Left colon (tissue), 2 donors: Measurements from ENCODE around the gene USH2A. TPM values are rescaled to one million over a fixed set of nuclear protein-coding genes. Genes with fewer than 3 reads are reported as not detected.
"Not testable (repeated sequence)": the region's sequence is repeated elsewhere in the genome, so short reads cannot be mapped to it uniquely, and the experiment has no call there.

Experiments used
- ATAC-seq: fragments of 200-7000 bp; cut with Tn5 transposase; one replicate; pipeline ENCODE4 v1.9.1; 2020; ENCODE audit warnings: mild to moderate bottlenecking, moderate library complexity
- DNase-seq, 2 donors: peaks; one replicate each; pipeline ENCODE4 v3.0.0-alpha.2; 2020
- intact Hi-C, 2 donors: fragments of 100-400 bp; cut with DNase I in 1 of 2; cut with micrococcal nuclease in 1 of 2; formaldehyde crosslinking; loops; one replicate each; pipeline versions ENCODE4 v1.11.2 to v1.14.0; 2022; cut with DNase I, micrococcal nuclease
- total RNA-seq, 2 donors: library from RNA; stranded (reverse); fragmentation: NEBNext Ultra II Directional; extraction: Animal tissue kit (Norgen Biotek cat#: 25700); gene quantifications; one replicate each; pipeline ENCODE4 v1.2.1, GENCODE V29; 2021
- donor health status: DM: no; HTN: no; CAD: no.
- donor health status: DM: yes; HTN: yes; CAD: no.

The USH2A gene
- total RNA-seq, 2 donors from 2014 or later, result under 0.01 to 0.03 TPM

- DNase-seq, result no peak
- no peak for ATAC-seq
- intact Hi-C loops, result no loop called here
Observed at GRCh38 chr1:216032284-216032683, 391.0 kb downstream of the USH2A start.

- ATAC-seq (no peak), DNase-seq (no peak)
- intact Hi-C loops, result no loop called here
Observed at GRCh38 chr1:216028631-216029030, 394.6 kb downstream of the USH2A start.

GRCh38 chr1:216024546-216024945, 398.7 kb downstream of the USH2A start:
- DNase-seq (no peak), ATAC-seq (no peak)
- intact Hi-C loops, result no loop called here

- no peak for ATAC-seq
- DNase-seq, result no peak
- intact Hi-C loops, result no loop called here
Observed at GRCh38 chr1:216020743-216021345, 402.4 kb downstream of the USH2A start.

DNA sequence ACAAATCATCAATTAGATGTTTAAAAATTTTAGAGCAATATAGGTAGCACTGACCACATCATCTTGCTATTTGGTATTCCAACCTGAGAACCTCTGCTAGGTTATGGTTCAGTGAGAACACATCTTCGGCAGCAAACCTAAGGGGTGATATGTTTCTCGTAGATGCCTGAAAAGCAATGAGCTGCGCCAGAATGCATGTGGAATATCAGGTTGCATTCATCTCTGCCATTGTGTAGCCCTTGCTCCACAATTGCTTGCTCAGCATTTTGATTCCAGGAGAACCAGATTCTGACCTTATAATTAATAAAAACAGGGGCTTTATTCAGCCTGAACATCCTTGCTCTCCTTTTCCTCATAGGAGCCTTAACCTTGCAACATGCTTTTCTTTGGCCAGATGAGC, 408.1 kb downstream of the USH2A start:
- ATAC-seq (no peak), DNase-seq (no peak)
- intact Hi-C loops, result no loop called here

GRCh38 chr1:216014086-216014485, 409.2 kb downstream of the USH2A start:
- intact Hi-C loops, result no loop called here
- ATAC-seq, result no peak
- no peak for DNase-seq

DNA sequence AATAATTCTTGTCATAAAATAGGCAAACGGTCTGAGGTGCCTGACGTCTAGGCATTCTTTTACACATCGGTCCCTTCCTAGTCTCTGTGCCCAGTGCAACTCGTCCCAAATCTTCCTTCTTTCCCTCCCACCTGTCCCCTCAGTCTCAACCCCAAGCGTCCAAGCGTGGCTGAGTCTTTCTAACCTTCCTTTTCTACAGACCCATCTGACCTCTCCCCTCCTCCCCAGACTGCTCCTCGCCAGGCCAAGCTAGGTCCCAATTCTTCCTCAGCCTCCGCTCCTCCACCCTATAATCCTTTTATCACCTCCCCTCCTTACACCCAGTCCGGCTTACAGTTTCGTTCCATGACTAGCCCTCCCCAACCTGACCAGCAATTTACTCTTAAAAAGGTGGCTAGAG, 413.8 kb downstream of the USH2A start:
- ATAC-seq, intact Hi-C loops, DNase-seq: not testable (repeated sequence)

DNA sequence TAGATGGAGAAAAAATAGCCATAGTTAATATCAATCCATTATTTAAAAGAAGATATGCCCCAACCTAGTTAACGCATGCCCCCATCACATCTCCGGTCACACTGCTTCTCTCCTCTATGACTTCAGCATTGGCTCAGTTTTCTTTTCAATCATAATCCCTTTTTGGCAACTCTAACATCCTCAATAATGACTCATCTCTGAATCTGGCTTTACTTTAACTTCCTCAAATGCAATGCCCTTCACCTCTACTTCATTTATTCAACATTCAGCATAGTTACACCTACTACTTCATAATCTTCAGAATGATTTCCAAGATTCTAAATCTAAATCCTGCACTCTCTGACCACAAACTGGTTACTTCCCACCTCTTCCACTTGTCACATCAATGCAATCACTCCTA, 417.3 kb downstream of the USH2A start:
- intact Hi-C loops, result no loop called here
- no peak for DNase-seq
- no peak for ATAC-seq

DNA sequence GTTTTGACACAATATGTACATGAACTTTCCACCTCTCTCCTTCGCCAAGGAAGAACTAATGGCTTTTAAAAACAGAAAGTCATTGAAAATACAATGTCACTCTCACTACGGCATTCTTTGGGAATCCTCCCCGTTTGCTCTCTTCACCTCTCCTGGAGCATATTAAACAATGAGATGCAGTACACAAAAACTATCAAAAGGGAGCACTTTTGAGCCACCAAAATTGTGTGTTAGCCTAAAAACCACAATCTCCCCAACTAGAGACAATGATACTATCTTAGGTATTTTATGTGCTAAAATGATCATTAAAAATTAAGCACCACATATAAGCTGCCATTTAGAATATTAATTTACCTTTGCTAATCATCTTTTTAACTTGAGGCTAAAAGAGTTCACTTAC, 430.6 kb downstream of the USH2A start:
- no peak for DNase-seq
- intact Hi-C loops, result no loop called here
- ATAC-seq, result no peak

- ATAC-seq, result no peak
- intact Hi-C loops, result no loop called here
Observed at GRCh38 chr1:215987092-215987875, 436.0 kb downstream of the USH2A start.

DNA sequence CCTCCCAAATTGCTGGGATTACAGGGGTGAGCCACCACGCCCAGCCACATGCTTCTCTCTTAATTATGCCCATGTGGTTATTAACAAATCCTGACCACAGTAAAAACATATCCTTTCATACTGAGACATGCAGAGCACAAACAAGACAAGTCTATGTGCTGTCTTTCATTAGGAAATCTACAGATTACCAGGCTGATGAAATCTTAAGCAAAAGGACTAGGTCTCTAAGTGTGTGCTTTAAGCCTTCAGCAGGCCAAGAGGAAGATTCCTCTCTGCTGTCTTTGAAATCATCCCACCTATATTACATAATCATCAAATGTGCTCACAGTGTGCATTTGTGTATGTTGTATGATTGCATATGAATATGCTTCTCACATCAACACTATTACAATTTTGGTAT, 436.8 kb downstream of the USH2A start:
- no peak for ATAC-seq
- DNase-seq, result no peak
- intact Hi-C loops, result no loop called here

More at GRCh38 chr1:215987092-215987875, 436.0 kb downstream of the USH2A start:
- DNase-seq, result no peak

GRCh38 chr1:215983680-215984079, 439.6 kb downstream of the USH2A start:
- no peak for ATAC-seq
- intact Hi-C loops, result no loop called here
- no peak for DNase-seq

- DNase-seq (no peak), ATAC-seq (no peak)
- intact Hi-C loops, result no loop called here
Observed at GRCh38 chr1:215971793-215972441, 451.3 kb downstream of the USH2A start.

- no peak for ATAC-seq
- intact Hi-C loops, result no loop called here
- DNase-seq, result no peak
Observed at GRCh38 chr1:215970406-215970805, 452.8 kb downstream of the USH2A start.

- ATAC-seq (no peak), DNase-seq (no peak)
- intact Hi-C loops, result no loop called here
Observed at GRCh38 chr1:215963621-215964020, 459.6 kb downstream of the USH2A start.

DNA sequence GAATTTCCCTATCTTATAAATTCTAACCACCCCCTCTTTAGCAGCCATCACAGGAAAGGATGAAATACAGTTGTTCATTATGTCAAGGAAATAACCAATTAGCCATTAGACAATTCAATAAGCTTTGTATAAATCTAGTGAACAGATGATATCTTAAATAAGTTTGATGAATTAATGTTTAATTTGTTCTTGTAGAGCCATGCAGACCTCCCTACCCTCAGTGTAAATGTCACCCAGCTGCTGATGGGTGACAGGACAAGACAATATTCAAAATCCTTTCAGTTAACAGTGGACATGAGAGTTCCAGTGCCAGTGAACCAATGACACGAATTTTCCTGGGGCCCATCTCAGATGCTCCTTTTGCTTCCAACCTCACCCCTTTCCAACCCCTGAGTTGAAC, 460.2 kb downstream of the USH2A start:
- ATAC-seq (no peak), DNase-seq (no peak)
- intact Hi-C loops, result no loop called here

DNA sequence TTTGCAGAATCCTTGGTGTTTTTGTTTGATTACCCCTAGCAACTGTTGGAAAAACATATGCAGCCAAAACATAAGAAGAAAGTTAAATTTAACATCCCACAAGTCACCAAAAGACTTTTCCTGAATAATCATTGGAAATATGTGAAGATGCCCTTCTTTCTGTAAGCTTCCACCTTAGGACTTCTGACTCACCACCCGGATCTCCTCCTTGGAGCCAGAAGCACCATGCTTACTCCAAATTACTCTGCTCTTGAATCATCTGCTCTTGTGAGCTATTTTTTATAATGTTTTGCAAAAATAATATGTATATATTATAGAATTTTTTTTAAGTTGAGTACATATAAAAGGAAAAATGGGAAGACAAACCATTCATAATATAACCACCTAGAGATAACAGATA, 464.4 kb downstream of the USH2A start:
- DNase-seq, result no peak
- intact Hi-C loops, result no loop called here
- ATAC-seq, result no peak

DNA sequence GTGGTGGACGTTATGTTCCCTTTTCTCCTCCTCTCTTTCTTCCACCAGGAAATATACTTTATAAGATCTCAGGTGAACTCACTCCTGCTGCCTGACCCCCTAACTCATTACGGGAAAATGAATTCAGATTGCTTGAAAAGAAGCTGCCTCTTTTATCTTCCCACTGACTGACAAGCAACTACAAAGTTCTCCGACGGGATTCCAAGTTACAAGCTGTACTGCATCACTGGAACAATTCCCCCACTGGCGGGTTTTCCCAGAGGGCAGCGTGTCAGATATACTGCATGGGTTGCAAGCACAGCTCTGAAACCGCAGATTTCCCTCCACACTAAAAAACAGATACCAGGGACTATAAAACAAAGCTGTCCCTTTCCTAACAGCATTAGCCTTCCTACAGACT, 465.6 kb downstream of the USH2A start:
- intact Hi-C loops, result no loop called here
- DNase-seq (no peak), ATAC-seq (no peak)

- intact Hi-C loops, result no loop called here
- DNase-seq, result no peak
- ATAC-seq, result peak; percentile 49
Observed at GRCh38 chr1:215932558-215932957, 490.7 kb downstream of the USH2A start.

GRCh38 chr1:215926670-215927069, 496.6 kb downstream of the USH2A start:
- ATAC-seq (no peak), DNase-seq (no peak)
- intact Hi-C loops, result no loop called here
